DLD1 (cell line): ENCODE data around the gene LEKR1.

ENCODE experiments used
- in situ Hi-C: cut with HindIII; loops from 2 replicates; pipeline ENCODE4 v1.10.0; 2017; ENCODE audit warnings: low sequenced_read_pairs

The LEKR1 gene

DNA sequence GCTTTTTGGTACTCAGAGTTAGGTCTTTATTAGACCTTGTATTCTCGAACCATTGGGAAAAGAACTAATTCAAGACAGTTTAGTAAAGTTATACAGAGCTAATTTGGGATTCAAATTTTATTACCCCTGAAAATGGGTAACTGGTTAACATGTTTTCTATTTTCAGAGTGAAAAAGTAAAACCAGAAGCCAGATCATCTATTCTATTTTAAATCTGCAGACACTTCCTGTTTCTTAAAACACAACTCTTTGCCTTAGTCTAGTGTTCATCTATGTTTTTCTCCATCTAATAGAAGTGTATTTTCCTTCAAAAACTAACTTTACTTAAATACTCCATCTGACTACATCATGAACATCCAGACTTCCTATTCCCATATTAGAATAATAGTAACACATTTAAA, 220.4 kb downstream of the LEKR1 start:
- in situ Hi-C loops, result no loop called here

GRCh38 chr3:157051055-157051454, 224.9 kb downstream of the LEKR1 start:
- in situ Hi-C loops, result no loop called here

GRCh38 chr3:157051591-157051990, 225.4 kb downstream of the LEKR1 start:
- in situ Hi-C loops, result no loop called here

GRCh38 chr3:157056035-157056434, 229.9 kb downstream of the LEKR1 start:
- in situ Hi-C loops, result no loop called here

DNA sequence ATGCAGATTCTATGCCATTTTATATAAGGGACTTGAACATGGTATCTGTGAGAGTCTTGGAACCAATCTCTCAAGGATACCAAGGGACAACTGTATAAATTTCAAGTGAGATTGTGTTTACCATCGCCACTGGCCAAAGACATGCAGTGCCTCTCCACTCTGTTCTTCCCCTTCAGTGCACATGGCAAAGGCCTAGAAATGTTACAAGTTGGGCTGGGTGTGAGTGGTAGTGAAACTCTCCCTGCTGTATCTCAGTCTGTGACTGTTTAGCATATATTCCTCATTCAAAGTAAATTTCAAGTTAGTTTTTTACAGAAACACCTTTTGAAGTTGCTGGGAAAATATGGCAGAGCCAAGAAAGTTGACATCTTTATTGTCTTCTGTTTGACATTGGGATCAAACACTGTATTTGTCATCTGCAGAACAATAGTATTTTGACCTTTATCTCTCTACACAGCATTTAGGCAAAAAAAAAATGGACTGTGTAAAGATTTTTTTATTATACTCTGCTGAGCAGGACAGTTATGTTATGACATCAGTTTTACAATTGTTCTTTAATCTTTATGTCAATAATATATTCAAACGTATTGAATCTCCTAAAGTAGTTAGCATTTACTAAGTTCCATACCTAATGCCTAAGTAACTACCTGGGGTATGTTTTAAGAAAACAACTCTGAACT, 232.4 kb downstream of the LEKR1 start:
- in situ Hi-C loops, result no loop called here

GRCh38 chr3:157059181-157059580, 233.0 kb downstream of the LEKR1 start:
- in situ Hi-C loops, result no loop called here

GRCh38 chr3:157059661-157060060, 233.5 kb downstream of the LEKR1 start:
- in situ Hi-C loops, result no loop called here

- in situ Hi-C loops, result no loop called here
Observed at GRCh38 chr3:157061265-157061664, 235.1 kb downstream of the LEKR1 start.

- in situ Hi-C loops, result no loop called here
Observed at GRCh38 chr3:157063469-157063868, 237.3 kb downstream of the LEKR1 start.

DNA sequence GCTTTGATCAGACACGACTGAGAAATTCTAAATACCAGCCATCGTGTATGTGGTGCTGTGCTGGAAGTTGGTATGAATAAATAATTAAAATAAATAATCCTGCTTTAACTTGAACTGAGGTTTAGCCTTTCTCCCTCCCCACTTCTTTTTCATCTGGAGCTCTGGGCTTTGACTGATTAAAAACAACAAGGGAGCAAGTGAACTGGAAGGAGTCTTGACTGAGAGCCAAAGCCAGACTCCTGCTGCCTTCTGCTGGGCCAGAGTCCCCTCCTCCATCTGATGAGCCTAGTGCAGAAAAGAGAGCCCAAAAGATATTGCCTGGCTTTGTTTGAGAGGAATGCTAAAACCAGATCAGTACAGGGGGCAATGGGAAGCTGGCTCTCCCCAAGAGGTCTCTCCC, 237.8 kb downstream of the LEKR1 start:
- in situ Hi-C loops, result no loop called here

GRCh38 chr3:157064402-157064801, 238.2 kb downstream of the LEKR1 start:
- in situ Hi-C loops, result no loop called here

- in situ Hi-C loops, result no loop called here
Observed at GRCh38 chr3:157065201-157065600, 239.0 kb downstream of the LEKR1 start.

DNA sequence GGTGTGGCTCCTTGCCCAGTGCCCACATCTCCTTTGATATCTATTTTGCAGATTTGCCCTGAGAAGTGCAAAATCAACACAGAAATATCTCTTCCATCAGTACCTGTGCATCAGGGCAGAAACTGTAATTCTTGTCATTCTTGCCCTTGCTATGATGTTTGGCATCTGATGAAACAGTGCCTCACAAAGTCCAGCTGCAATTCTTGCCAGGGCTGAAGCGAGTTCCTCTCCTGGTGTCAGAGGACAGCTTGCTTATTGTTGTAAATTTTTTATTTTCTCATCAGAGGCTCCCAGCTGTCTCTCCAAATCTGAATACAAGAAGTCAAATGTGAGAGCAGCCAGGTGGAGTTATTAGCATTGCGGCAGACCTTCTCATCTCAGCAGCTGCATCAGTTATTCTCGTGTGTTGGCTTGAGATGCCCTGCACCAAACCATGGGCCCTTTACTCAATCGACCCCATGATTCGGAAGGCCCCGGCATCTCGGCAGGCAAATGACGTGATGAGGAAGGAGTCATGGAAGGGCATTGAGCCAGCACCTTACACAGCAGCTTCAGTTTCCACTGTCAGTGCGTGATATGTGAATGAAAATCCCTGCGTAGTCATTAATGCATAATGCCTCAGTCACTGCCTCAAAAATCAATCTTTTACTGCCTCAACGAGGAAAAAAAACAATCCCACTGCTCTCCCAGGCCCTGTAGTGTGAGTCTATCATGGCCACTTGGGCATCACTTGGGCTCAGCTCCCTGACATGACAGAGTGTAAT, 240.4 kb downstream of the LEKR1 start:
- in situ Hi-C loops, result no loop called here

GRCh38 chr3:157067114-157067513, 241.0 kb downstream of the LEKR1 start:
- in situ Hi-C loops, result no loop called here

DNA sequence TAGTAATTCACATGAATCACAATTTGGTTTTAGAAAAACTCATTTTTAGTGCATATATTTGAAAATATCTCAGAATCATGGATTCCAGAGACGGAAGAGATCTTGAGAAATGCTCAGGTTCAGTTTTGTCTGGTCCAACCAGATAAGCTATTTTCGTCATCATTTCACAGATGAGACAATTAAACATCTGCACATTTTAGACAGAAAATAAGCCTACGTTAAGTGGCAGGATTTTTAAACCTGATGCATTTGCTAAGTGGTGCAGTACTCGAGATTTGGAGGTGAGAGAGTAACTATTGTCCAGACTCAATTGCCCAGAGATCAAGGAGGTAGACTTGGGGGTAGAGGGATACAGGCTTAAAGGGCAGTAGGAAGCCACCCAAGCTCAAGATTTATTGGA, 243.3 kb downstream of the LEKR1 start:
- in situ Hi-C loops, result no loop called here

DNA sequence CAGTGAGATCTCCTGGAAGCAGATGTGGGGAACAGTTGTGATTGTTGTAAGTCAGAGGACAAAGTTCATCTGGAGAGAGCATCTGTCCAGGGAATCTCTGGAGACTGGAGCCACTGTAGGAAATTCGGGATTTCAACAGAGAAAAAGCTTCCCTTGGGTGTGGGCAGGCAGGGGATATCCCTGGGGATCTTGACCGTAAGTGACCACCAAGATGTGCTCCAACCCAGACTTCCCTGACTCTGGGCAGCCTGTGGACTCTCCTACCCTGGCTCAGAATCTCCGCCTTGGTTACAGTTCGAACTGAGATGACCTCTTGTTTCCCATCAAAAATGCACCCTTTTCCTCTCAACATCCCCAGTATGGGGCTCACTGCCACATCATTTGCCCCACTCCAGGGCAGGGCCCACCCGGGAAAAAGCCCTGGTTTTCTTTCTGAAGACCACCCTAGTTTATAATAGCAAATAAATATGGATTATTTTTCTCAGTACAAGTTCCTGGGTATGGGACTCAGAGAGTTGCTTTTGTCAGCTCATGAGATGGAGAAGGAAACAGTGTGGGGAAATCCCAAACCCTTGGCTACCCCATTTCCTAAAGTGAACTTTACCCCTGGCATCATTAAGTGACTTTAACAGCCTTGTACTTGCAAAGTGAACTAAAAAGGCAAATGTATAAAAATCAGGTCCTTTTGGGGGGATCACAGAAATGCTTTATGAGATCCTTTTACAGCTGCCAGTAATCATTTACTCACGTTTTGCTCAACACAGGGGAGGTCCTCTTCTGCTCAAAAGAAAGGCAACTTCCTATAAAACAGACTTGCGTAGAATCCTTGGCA, 243.9 kb downstream of the LEKR1 start:
- in situ Hi-C loops, result no loop called here

DNA sequence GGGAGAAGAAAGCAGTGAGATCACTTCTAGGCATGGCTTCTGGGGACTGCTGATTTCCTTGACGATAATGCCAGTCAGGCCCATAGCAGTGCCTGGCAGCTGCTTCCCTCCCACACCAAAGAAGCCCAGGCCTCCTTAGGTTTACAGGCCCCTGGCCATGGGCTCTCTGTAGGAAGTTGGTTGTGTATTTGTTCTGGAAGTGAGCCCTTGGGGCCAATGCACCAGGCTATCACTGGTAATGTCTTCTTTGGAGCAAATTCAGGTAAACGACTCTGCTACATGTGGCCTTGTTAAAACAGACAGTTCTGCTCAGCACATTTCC, 244.5 kb downstream of the LEKR1 start:
- in situ Hi-C loops, result no loop called here

DNA sequence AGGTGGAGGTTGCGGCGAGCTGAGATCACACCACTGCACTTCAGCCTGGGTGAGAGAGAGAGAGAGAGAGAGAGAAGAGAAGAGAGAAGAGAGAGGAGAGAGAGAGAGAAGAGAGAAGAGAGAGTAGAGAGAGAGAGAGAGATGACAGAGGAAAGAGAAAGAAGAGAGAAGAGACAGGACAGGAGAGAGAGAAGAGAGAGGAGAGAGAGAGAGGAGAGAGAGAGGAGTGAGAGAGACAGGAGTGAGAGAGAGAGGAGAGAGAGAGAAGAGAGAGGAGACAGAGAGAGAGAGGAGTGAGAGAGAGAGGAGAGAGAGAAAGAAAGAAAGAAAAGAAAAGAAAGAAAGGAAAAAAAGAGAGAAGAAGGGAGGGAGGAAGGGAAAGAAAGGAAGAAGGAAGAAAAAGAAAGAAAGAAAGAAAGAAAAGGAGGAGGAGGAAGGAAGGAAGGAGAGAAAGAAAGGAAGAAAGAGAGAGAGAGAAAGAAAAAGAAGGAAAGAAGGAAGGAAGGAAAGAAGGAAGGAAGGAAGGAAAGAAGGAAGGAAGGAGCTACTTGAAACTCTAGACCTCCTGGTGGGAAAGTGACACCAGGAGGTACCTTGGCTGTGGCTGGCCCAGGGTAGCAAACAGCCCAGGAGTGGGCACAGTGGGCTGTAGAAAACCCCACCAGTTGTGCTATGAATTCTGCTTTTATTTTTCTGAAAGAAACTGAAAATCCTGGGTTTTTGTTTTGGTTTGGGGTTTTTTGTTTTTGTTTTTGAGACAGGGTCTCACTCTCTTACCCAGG, 245.8 kb downstream of the LEKR1 start:
- in situ Hi-C loops, result no loop called here

- in situ Hi-C loops, result no loop called here
Observed at GRCh38 chr3:157073810-157074209, 247.7 kb downstream of the LEKR1 start.

DNA sequence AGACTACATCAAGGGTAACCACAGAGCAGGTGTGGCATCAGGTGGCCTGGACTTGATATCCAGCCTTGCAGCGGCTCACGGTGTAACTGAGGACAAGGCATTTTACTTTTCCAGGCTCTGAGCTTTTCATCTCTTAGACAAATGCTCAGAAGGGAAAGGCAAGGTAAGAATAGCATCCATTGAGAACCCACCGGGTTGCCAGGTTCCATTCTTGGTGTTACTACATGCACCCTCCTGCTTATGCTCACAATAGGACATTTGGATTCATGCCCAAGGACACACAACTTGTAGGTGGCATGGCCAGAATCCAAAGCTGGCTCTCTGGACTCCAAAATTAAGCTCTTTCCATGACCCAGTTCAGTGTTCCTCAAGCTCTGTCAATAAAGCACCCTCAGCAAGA, 248.3 kb downstream of the LEKR1 start:
- in situ Hi-C loops, result no loop called here

GRCh38 chr3:157074981-157075380, 248.8 kb downstream of the LEKR1 start:
- in situ Hi-C loops, result no loop called here
